ENCODE results near the gene TCEA2.

DNA sequence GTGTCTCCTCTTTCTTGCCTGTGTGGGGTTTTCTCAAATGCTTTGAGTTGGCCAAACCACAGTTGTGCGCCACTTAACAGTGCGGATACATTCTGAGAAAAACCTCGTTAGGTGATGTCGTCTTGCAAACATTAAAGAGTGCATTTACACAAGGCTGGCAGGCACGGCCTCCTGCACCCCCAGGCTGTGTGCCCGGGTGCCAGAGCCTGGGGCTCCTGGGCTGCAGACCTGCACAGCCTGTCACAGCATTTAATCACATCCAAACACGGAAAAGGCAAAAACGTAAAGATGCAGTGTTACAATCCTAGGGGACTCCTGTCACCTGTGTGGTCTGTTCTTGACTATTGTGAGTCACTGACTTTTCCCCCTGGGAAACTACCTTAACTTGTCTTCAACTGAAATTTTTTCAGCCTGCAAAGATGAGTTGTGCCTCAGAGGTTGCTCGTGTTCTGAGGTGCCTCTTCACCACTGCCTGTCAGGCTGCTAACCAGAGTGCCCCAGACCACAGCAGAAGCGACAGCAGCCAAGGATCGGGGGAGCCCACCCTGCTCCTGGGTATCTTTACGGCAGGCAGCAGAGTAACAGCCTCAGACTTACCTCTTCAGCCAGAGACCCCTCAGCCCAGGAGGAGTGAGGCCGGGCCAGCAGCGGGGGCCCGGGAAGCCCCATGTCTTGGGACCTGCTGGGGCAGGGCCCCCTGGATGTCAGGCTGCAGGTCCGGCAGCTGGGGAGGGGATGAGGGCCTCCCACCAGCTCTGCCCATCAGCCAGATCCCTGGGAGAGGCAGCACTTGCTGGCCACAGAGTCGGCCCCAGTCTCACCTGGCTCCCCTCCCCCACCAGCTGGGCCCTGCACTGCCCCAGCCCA is 27.7 kb upstream of the TCEA2 start:
- TF ChIP-seq MAX (IDR thresholded peaks at IDR 0.05; ENCODE audit: low read depth, low read length), result no peak
- no peak for TF ChIP-seq CTCF (IDR thresholded peaks at IDR 0.05; ENCODE audit: low read depth, low read length)
- TF ChIP-seq POLR2A (IDR thresholded peaks at IDR 0.05; ENCODE audit: extremely low read depth, insufficient read length), result no peak
- no peak for TF ChIP-seq MYC (IDR thresholded peaks at IDR 0.05; ENCODE audit: low read depth, low read length)
